PC-3 (cell line): Measurements from ENCODE around the gene MT1B.
"Not testable (repeated sequence)": the region's sequence is repeated elsewhere in the genome, so short reads cannot be mapped to it uniquely, and the experiment has no call there.

Experiments
- EZH2 ChIP-seq: fragments of 300-600 bp; sonication (generic); IDR thresholded peaks from one replicate; pipeline ENCODE4 v1.6.1; 2017; ENCODE audit warnings: antibody characterized with exemption, mild to moderate bottlenecking, low read length; ENCODE audit not compliant: unreplicated experiment
- TF ChIP-seq, protein P1 (sequence below): fragments of 300-600 bp; sonication (generic); conservative IDR thresholded peaks from 2 replicates; pipeline ENCODE4 v1.5.1; 2017; ENCODE audit warnings: antibody characterized with exemption, low read depth, mild to moderate bottlenecking, low read length

DNA sequence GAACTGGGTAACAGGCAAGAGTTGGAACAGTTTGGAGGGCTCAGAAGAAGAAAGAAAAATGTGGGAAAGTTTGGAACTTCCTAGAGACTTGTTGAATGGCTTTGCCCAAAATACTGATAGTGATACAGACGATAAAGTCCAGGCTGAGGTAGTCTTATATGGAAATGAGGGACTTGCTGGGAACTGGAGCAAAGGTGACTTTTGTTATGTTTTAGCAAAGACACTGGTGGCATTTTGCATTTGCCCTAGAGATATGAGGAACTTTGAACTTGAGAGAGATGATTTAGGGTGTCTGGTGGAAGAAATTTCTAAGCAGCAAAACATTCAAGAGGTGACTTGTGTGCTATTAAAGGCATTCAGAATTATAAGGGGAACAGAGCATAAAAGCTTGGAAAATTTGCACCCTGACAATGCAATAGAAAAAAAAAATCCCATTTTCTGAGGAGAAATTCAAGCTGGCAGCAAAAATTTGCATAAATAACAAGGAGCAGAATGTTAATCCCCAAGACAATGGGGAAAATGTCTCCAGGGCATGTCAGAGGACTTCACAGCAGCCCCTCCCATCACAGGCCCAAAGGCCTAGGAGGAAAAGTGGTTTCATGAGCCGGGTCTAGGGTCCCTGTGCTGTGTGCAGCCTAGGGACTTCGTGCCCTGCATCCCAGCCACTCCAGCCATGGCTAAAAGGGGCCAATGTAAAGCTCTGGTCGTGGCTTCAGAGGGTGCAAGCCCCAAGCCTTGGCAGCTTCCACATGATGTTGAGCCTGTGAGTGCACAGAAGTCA, 29.8 kb upstream of the MT1B start:
- TF ChIP-seq, protein P1, sequence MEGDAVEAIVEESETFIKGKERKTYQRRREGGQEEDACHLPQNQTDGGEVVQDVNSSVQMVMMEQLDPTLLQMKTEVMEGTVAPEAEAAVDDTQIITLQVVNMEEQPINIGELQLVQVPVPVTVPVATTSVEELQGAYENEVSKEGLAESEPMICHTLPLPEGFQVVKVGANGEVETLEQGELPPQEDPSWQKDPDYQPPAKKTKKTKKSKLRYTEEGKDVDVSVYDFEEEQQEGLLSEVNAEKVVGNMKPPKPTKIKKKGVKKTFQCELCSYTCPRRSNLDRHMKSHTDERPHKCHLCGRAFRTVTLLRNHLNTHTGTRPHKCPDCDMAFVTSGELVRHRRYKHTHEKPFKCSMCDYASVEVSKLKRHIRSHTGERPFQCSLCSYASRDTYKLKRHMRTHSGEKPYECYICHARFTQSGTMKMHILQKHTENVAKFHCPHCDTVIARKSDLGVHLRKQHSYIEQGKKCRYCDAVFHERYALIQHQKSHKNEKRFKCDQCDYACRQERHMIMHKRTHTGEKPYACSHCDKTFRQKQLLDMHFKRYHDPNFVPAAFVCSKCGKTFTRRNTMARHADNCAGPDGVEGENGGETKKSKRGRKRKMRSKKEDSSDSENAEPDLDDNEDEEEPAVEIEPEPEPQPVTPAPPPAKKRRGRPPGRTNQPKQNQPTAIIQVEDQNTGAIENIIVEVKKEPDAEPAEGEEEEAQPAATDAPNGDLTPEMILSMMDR: not testable (repeated sequence)
- TF ChIP-seq EZH2: not testable (repeated sequence)
